Ramos (cell line): ENCODE results near the gene PPP3CA.

Experiments
- in situ Hi-C: fragments of 300-500 bp; cut with MboI; formaldehyde crosslinking; loops from one replicate; pipeline ENCODE4 v1.14.3; 2022; ENCODE audit warnings: low sequenced_read_pairs; ENCODE audit not compliant: unreplicated experiment

Gene PPP3CA

DNA sequence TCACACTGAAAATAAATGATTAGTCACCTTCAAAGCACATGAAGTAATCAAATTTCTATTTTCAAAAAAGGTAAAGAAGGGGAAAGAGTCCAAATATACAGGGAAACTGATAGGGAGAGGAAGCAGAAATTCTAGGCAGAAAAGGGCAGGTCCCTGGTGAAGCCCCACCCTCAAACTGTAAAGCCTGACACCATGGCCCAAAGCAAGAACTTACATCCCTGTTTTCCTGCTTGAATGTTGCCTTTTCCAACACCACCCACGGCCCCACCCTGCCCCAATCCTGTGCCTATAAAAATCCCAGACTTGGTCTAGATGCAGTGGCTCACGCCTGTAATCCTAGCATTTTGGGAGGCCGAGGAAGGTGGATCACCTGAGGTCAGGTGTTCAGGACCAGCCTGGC lies 361.8 kb downstream of the PPP3CA start:
- in situ Hi-C loops: no loop called here

DNA sequence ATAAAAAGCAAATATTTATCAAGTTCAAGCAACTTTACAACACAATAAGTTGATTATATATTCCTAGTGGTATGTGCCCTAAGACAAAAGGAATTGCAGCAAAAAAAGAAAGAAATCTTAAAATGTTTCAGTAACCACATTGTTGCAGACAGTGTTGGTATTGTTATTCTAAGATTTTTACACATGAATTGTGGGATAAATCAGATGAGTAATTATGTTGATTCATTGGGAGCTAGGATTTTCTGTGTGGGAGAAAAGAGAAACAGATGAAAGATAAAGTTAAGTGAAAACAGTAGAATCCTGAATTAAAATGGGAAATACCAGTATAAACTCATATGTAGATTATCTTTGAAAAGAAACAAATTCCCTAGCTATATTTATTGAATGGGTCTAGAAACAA lies 362.4 kb downstream of the PPP3CA start:
- in situ Hi-C loops: no loop called here

DNA sequence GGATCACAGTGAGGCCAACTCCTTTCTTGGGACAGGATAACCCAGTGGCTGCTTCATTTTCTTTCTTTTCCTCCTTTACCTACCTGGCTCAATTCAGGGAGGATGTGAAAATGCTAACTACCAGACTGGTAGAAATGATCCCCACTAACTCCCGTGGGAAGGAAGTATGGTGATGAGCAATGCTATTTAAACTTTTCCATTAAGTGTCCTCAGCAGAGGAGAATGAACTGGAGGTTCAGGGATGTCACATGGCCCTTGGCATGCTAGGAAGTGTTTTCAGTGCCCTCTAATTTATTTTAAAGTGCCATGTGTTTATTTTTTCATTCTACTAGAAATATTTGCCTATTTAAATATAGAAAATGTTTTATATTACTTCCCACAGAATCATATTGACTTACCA lies 363.9 kb downstream of the PPP3CA start:
- in situ Hi-C loops: no loop called here

DNA sequence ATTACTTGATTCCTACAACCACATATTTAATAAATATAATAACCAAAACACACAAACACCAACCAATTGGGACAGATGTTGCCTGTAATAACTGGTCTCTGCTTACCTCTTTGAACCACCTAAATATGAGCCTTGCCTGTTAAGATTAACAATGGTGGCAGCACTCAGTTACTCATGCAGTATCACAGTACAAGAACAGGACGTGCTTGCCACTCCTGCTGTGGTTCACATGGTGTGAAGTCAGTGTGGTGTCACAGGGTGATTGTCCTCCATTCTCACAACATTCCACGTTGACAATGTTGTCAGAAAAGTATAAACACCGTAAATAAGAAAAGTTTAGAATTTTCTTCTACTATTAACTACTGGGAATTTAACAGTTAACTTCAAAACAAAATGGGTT lies 365.0 kb downstream of the PPP3CA start:
- in situ Hi-C loops: no loop called here

DNA sequence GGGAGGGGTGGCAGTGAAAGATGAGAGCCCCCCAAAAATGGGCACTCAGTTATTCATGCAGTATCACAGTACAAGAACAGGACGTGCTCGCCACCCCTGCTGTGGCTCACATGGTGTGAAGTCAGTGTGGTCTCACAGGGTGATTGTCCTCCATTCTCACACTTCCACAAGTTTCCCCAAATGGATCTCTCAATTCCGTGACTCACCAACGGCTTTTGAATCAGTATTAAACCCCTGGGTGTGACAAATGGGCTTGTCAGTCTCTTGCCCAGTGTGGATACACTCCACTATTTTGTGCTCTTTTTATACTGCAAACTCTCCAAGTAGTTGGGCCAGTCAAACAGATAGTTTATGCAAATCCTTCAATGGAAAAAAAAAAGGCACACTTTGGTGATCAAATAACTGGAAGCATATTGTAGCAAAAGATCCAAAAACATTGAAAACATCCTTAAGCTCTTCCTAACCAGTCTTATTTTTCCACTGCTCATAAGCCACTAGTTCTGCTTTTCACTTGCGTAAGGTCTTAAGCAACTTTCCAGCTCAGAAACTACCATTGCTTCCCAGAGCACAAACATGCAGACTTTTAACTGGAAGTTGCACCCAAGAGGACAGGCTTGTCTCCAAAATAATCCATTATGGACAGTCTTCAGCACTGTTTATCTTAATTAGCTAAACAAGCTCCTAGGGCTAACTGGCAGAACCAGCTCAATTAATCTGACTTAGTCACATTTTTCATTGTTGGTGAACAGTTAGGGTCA lies 365.7 kb downstream of the PPP3CA start:
- in situ Hi-C loops: no loop called here

DNA sequence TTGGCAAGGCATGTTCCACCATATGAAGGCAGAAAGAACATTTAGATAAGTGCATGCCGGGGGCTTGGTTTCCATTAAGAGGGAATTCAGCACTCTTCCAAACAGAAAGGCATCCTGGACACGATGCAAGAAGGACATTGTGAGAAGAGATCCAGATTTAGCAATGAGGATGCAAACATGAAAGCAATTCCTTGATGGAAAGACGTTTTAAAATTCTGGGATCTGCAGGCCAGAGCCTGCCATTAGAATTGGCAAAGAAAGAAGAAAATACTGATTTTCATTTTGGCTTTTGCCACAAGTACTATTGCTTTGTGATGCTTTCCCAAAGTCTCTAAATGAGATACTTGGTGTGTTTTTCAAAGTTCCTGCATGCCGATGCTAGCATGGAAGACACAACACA lies 367.6 kb downstream of the PPP3CA start:
- in situ Hi-C loops: no loop called here

- in situ Hi-C loops: no loop called here
Observed at GRCh38 chr4:100977746-100978397, 369.5 kb downstream of the PPP3CA start.

GRCh38 chr4:100977274-100977673 lies 370.1 kb downstream of the PPP3CA start:
- in situ Hi-C loops: no loop called here
